K562 treated with DMSO at 1 percent for 12 hours (cell line): Measurements from ENCODE around the gene N4BP3. TPM values are rescaled to one million over a fixed set of nuclear protein-coding genes. Genes with fewer than 3 reads are reported as not detected.

Source experiments
- total RNA-seq: library from RNA; unstranded; fragments of 300-600 nt; gene quantifications from 2 replicates; pipeline ENCODE4 v1.2.3, GENCODE V29; 2022; ENCODE audit not compliant: insufficient read depth

Gene N4BP3
- 3.1 and 5.3 TPM in 2 replicates for total RNA-seq

GRCh38 chr5:178113141-178113787 lies at the start of gene N4BP3:
N4BP3 (plus strand) TSS chr5:178113532; CDS start chr5:178119584, 6,052 bp downstream.

GRCh38 chr5:178130576-178131445 lies 17.5 kb downstream of the N4BP3 start, which contains the start of gene RMND5B:
RMND5B (plus strand) TSS chr5:178131014; CDS start chr5:178138120, 7,106 bp downstream.

GRCh38 chr5:178153530-178154340 lies 40.4 kb downstream of the N4BP3 start, which contains the start of gene NHP2:
NHP2 (minus strand) TSS chr5:178153885; CDS start chr5:178153817, 68 bp downstream.

Other genes starting within 250 kb of the N4BP3 start
- not detected in 2 replicates for gene PROP1, start 117.3 kb upstream of the N4BP3 start, total RNA-seq
- 27.8 and 58.0 TPM in 2 replicates for gene RMND5B, start 17.5 kb downstream of the N4BP3 start, total RNA-seq
- 123 and 146 TPM in 2 replicates for gene NHP2, start 40.4 kb downstream of the N4BP3 start, total RNA-seq
- gene GMCL2, start 73.8 kb downstream of the N4BP3 start, total RNA-seq: not detected in 2 replicates
- gene HNRNPAB, start 91.0 kb downstream of the N4BP3 start, total RNA-seq: 131 and 163 TPM in 2 replicates
- 16.2 and 28.2 TPM in 2 replicates for gene PHYKPL, start 119.3 kb downstream of the N4BP3 start, total RNA-seq